AG09309 (cell line): ENCODE results near the gene MSH5.
"Not testable (repeated sequence)": the region's sequence is repeated elsewhere in the genome, so short reads cannot be mapped to it uniquely, and the experiment has no call there.

Experiments
- DNase-seq: peaks from one replicate; pipeline ENCODE4 v3.0.0-alpha.2; 2010; ENCODE audit warnings: low read depth
- H3K4me3 ChIP-seq: 2 replicates; pipeline ENCODE4 v1.5.1; 2011; ENCODE audit warnings: mild to moderate bottlenecking, low read depth, low read length, moderate library complexity; ENCODE audit not compliant: control insufficient read depth
- CTCF ChIP-seq: IDR thresholded peaks from 2 replicates; pipeline ENCODE4 v1.5.1; 2011; ENCODE audit warnings: mild to moderate bottlenecking, low read depth, low read length, inconsistent platforms; ENCODE audit not compliant: insufficient read depth, control insufficient read depth; ENCODE audit errors: missing control alignments

Gene MSH5

GRCh38 chr6:31794294-31794865 lies 54.6 kb downstream of the MSH5 start:
- DNase-seq = no peak
- no peak for TF ChIP-seq CTCF
- H3K4me3 ChIP-seq = peak overlapping the region; percentile 82

GRCh38 chr6:31794866-31795615 lies 55.2 kb downstream of the MSH5 start:
- peak overlapping the region; percentile 82 for H3K4me3 ChIP-seq
- no peak for TF ChIP-seq CTCF
- DNase-seq = no peak

GRCh38 chr6:31795616-31796298 lies 56.0 kb downstream of the MSH5 start, which contains the start of gene VARS1:
TSS of gene VARS1 (minus strand) at chr6:31795752. CDS start at chr6:31795217, 535 bp downstream.
- peak; percentile 69 for TF ChIP-seq CTCF
- DNase-seq = peak; percentile 46
- peak within 1 kb of the TSS; percentile 82 for H3K4me3 ChIP-seq

GRCh38 chr6:31796993-31797385 lies 57.2 kb downstream of the MSH5 start:
- no peak overlapping the region for H3K4me3 ChIP-seq
- no peak for TF ChIP-seq CTCF
- DNase-seq = no peak

GRCh38 chr6:31797588-31797987 lies 57.8 kb downstream of the MSH5 start:
- no peak for DNase-seq
- no peak overlapping the region for H3K4me3 ChIP-seq
- TF ChIP-seq CTCF = no peak

- TF ChIP-seq CTCF = no peak
- H3K4me3 ChIP-seq = no peak overlapping the region
- no peak for DNase-seq
Observed at GRCh38 chr6:31799781-31800180, 60.0 kb downstream of the MSH5 start.

GRCh38 chr6:31801031-31801927 lies 61.5 kb downstream of the MSH5 start:
- DNase-seq, H3K4me3 ChIP-seq: not testable (repeated sequence)
